ENCODE data around the gene MMAB. TPM values are rescaled to one million over a fixed set of nuclear protein-coding genes. Genes with fewer than 3 reads are reported as not detected.

MMAB gene
- polyA plus RNA-seq, 1 experiment = 22.2 TPM

DNA sequence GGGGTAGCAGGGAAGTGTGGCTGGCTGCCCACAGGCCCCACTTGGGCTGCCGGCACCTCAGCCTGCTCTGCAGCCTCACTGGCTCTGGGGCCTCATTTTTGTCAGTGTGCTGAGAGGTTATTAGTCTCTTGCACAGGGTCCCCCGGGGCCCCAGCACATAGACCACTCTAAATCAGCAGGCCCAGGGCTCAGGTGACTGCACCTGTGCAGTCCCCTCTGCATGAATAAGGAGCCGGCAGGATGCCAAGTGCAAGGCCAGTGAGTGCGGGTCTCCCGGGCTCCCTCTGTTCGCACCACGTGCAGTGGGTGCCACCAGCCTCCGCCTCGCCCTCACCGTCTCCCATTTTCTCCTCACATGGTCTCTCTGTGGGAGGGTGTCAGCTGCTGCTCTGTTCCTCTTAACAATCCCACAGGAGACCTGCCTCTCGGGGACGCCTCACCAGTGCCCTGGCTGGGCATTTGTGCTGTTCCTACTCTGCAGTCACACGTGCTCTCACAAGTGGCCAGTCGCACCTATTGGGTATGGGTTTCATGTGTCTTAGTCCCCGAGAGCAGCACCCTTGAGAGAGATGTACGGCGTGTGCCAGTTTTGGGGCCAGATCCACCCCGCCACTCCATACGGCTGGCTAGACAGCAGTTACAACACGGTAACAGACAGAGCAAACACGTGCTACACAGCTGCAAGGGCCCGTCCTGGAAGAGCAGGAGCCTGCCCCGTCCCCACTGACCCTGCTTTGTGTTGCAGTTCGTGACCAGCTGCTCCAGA is 40.4 kb downstream of the MMAB start:
- TF ChIP-seq, protein P1, sequence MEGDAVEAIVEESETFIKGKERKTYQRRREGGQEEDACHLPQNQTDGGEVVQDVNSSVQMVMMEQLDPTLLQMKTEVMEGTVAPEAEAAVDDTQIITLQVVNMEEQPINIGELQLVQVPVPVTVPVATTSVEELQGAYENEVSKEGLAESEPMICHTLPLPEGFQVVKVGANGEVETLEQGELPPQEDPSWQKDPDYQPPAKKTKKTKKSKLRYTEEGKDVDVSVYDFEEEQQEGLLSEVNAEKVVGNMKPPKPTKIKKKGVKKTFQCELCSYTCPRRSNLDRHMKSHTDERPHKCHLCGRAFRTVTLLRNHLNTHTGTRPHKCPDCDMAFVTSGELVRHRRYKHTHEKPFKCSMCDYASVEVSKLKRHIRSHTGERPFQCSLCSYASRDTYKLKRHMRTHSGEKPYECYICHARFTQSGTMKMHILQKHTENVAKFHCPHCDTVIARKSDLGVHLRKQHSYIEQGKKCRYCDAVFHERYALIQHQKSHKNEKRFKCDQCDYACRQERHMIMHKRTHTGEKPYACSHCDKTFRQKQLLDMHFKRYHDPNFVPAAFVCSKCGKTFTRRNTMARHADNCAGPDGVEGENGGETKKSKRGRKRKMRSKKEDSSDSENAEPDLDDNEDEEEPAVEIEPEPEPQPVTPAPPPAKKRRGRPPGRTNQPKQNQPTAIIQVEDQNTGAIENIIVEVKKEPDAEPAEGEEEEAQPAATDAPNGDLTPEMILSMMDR (IDR thresholded peaks at IDR 0.05; ENCODE audit: insufficient read depth, low read depth, low read length) = no peak
- POLR2A ChIA-PET = no interaction called here
- H3K27me3 ChIP-seq (ENCODE audit: control insufficient read depth, insufficient read depth, low read length) = no peaks in the 10 kb centered on the region
- CTCF ChIA-PET = interaction anchor here (1.8 kb wide), 1 partner anchor 14 kb away, joined by 4 read pairs; no protein-coding TSS in a partner anchor
- H3K36me3 ChIP-seq (ENCODE audit: control insufficient read depth, insufficient read depth, low read length) = peaks cover 13% of the 10 kb centered on the region
- H3K4me3 ChIP-seq (ENCODE audit: low read depth, low read length) = no peak overlapping the region
- no peak for DNase-seq (ENCODE audit: low read depth)

DNA sequence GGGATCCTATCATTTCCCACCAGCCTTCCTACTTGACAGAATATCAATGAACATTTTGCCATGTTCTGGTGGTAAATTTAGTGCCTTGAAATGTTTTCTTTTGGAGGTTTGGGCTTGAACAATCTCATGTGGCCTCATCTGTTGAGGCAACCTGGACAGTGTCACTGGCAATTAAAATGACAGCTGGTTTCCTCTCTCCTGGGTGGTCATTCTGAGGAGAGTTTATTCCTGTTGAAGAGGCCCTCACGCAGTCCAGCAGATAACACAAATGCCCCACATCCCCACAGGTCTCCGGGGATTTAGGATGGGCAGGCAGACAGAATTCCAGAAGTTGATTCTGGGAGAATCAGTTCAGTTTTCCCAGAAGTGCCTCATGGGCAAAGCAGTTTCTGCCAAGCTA is 41.9 kb downstream of the MMAB start:
- peaks cover 15% of the 10 kb centered on the region for H3K36me3 ChIP-seq (ENCODE audit: control insufficient read depth, insufficient read depth, low read length)
- TF ChIP-seq, protein P1 (IDR thresholded peaks at IDR 0.05; ENCODE audit: insufficient read depth, low read depth, low read length) = no peak
- no peak for DNase-seq (ENCODE audit: low read depth)
- CTCF ChIA-PET = interaction anchor here (1.8 kb wide), 1 partner anchor 12 kb away, joined by 4 read pairs; no protein-coding TSS in a partner anchor
- no peaks in the 10 kb centered on the region for H3K27me3 ChIP-seq (ENCODE audit: control insufficient read depth, insufficient read depth, low read length)
- no peak overlapping the region for H3K4me3 ChIP-seq (ENCODE audit: low read depth, low read length)
- POLR2A ChIA-PET = no interaction called here

DNA sequence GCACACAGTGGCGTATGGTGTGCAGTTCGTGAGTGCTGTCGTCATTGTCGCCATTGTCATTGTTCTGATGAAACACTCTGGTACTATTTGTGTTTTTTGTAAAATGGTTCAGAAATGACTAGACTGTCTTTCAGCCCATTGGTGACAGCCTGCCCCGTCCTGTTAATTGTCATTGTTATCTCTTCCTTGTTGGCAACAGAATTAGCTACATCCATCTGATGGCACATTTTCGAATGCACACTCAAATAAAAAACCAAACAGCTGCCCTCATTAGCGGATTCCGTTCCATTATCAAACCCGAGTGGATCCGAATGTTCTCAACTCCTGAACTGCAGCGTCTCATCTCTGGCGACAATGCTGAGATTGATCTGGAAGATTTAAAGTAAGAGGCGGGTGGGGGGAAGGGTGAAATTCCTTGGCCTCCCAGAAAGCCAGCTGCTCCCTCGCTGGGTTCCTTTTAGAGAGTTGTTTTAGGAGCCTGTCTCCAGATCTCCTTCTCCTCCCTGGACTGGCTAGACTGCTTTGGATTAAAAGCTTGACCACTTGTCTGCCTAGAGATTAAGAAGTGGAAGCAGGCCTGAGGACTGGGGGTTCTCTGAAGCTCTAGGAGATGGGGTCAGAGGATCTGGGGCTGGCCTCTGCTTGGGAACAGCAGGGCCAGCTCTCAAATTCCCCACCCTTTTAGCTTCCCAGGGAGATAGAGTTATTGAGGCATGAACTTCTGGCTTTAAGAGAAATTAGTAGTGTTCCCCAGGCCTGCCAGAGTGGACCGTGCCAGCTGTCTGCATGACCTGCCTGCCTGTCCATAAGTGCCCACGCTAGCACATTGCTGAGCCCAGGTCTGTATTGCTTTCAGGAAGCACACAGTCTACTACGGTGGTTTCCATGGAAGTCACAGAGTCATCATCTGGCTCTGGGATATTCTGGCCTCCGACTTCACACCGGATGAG is 43.3 kb downstream of the MMAB start:
- ChIA-PET CTCF (interaction anchor here (0.8 to 1.1 kb wide), 2 partner anchors 9 to 16 kb away, joined by 3 read pairs; no protein-coding TSS in a partner anchor), POLR2A (no interaction called here)
- no peak for DNase-seq (ENCODE audit: low read depth)
- TF ChIP-seq, protein P1 (IDR thresholded peaks at IDR 0.05; ENCODE audit: insufficient read depth, low read depth, low read length) = no peak
- Histone ChIP-seq H3K27me3 (ENCODE audit: control insufficient read depth, insufficient read depth, low read length) (no peaks in the 10 kb centered on the region), H3K36me3 (ENCODE audit: control insufficient read depth, insufficient read depth, low read length) (peaks cover 14% of the 10 kb centered on the region), H3K4me3 (ENCODE audit: low read depth, low read length) (no peak overlapping the region)

DNA sequence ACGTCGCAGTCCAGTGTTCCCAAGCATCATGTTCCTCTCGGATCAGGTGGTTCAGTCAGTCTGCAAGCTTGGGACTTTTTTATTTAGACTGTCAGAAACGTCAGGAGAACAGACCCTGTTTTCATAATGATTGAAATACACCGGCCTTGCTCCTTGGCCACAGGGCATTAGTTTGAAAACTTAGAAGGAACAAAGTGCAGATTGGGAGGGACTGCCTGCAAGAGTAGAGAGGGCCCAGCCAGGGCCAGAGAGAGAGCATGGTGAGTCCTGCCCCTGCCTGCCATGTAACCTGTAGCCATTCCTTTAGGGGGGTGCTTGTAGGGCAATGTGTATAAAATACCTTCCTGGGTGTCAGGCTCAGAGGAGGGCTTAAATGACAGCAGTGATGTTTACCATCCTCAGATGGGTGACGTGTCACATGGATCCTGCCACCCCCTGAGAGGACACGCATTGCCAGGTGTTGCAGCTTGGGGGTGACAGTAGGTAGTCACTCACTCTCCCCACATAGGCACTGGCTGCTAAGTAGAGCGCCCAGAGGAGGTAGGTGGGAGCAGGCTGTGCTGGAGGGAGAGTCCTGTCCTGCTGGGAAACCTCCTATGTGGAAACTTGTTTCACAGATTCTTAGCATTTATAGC is 45.7 kb downstream of the MMAB start:
- Histone ChIP-seq H3K36me3 (ENCODE audit: control insufficient read depth, insufficient read depth, low read length) (peaks cover 17% of the 10 kb centered on the region), H3K27me3 (ENCODE audit: control insufficient read depth, insufficient read depth, low read length) (no peaks in the 10 kb centered on the region), H3K4me3 (ENCODE audit: low read depth, low read length) (no peak overlapping the region)
- TF ChIP-seq, protein P1 (IDR thresholded peaks at IDR 0.05; ENCODE audit: insufficient read depth, low read depth, low read length) = no peak
- CTCF ChIA-PET = interaction anchor here (1.0 kb wide), 1 partner anchor 11 kb away, joined by 3 read pairs; no protein-coding TSS in a partner anchor
- POLR2A ChIA-PET = no interaction called here
- no peak for DNase-seq (ENCODE audit: low read depth)
